ENCODE data around the gene NME4. TPM values are rescaled to one million over a fixed set of nuclear protein-coding genes. Genes with fewer than 3 reads are reported as not detected.
"Not testable (repeated sequence)": the region's sequence is repeated elsewhere in the genome, so short reads cannot be mapped to it uniquely, and the experiment has no call there.

The NME4 gene
- total RNA-seq, 1 experiment from 2014 or later = 140 TPM

DNA sequence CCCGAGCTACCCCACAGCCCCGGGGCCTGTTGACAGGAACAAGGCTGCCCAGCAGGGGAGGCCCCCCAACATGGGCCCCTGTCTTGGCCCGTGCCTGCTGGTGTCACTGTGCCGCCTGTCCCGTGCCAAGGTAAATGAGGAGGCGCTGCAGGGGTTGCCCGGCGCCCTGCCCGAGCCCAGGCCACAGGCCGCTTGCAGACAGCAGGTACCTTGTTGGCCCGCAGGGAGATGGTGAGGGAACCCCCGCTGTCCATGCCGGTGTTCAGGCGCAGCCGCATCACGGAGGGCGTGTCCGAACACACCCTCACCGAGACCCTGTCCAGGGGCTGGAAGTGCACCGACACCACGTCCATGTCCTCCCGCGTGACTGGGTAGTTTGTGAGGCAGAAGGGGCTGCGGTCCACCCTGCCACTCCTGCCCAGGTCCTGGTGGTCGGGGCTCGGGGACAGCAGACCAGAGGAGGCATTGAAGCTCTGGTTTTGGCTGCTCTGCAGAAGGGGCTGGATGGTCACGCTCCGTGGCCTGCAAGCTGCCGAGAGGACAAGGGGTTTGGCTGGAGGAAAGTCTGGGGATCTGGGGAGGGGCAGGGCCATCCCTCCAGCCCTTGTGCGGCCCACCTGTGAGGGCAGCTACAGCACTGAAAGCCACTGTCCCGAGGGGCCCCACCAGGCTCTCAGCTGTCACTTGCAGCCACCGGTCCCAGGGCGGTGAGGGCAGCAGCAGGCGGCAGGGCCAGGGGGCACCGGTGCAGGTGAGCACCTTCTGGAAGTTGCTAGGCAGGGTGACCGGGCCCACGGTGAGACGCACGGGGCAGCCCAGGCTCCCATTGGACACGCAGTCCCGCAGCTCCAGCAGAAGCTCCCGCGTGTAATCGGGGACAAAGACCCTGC, 20.8 kb upstream of the NME4 start:
- no peak for DNase-seq (ENCODE audit: low read depth)

DNA sequence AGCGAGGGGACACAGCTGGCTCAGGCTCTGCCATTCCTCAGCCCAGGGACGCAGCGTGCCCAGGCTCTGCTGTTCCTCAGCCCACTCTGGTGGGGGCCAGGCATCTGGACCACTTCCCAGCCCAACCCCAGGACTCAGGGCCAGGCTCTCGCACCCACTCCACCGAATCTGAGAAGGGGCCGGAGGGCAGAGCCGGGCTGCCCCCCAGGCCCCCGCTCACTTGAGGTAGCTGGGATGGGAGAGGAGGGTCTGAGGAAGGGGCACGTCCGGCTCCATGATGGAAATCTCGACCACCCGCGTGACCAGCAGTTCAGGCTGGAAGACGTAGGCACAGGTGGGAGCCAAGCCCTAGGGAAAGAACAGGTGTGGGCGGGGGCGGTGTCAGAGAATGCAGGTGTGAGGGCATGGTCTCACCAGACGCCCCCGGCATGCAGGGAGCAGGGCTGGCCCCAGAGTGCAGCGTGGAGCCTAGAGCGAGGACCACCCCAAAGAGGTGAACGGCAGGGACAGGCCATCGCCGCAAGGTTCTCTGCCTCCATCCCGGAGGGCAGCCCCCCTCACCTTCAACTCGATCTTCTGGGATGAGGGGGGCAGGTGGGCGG, 20.1 kb upstream of the NME4 start:
- no peak for DNase-seq (ENCODE audit: low read depth)

- no peak for DNase-seq (ENCODE audit: low read depth)
Measured at GRCh38 chr16:377419-377951, 19.5 kb upstream of the NME4 start.

DNA sequence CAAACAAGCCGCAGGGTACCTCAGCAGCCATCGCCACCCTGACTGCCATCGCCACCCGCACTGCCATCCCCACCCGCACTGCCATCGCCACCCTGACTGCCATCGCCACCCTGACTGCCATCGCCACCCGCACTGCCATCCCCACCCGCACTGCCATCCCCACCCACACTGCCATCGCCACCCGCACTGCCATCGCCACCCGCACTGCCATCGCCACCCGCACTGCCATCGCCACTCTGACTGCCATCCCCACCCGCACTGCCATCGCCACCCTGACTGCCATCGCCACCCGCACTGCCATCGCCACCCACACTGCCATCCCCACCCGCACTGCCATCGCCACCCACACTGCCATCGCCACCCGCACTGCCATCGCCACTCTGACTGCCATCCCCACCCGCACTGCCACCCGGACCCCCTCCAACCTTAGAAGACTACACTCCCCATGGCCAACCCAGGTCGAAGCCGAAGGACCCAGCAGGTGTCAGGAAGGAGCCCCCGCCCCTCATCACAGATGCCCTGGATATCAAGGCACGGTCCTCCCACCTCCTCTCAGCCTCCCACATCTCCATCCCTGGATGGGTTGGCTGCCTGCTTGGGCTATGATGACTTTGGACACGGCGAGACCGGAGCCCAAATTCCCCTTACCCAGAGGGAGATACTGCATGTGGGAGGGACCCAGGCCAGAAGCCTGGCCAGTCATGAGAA, 18.7 kb upstream of the NME4 start:
- not testable (repeated sequence) for DNase-seq (ENCODE audit: low read depth)

GRCh38 chr16:378821-379182, 18.2 kb upstream of the NME4 start:
- no peak for DNase-seq (ENCODE audit: low read depth)

GRCh38 chr16:379183-379960, 17.6 kb upstream of the NME4 start:
- DNase-seq (ENCODE audit: low read depth) = no peak

- no peak for DNase-seq (ENCODE audit: low read depth)
Measured at GRCh38 chr16:379961-380761, 16.8 kb upstream of the NME4 start.

- DNase-seq (ENCODE audit: low read depth) = no peak
Measured at GRCh38 chr16:380762-381011, 16.3 kb upstream of the NME4 start.

- DNase-seq (ENCODE audit: low read depth) = no peak
Measured at GRCh38 chr16:381012-381788, 15.8 kb upstream of the NME4 start.

- DNase-seq (ENCODE audit: low read depth) = no peak
Measured at GRCh38 chr16:381789-382717, 14.9 kb upstream of the NME4 start, which contains the start of gene PGAP6. Gene PGAP6 (minus strand): TSS chr16:381978. CDS start chr16:381821, 157 bp downstream.

DNA sequence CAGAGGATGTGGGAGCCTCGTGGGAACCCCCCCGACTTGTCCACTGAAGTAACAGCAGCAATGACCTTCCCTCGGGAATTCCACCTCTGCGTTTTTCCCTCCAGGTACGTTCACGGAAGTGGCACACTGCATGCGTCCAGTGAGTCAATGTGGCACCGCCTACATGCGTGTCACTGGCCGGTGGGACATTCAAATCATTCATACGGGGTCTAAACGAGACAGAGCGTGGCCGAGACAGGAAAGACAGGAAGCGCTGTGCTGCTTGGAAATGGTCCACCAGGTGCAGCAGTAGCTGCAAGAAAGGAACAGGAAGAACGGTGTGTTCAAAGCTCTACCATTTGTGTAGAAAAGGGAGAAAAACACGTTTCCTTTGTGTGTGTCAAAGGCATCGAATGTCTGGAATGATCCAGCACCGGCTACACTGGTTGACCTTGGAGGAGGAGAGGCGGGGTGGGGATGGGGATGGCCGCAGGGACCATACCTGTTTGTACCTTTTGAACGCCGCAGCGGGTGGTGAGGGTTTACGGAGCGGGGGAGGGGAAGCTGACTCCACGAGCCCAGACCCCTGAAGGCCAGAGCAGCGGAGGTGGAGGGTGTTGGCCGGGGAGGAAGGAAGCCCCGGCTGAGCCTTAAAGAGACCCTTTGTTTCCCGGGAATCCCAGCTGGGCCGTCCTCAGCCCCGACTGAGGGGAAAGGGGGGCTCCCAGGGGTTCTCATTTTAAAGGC, 13.5 kb upstream of the NME4 start:
- no peak for DNase-seq (ENCODE audit: low read depth)

DNA sequence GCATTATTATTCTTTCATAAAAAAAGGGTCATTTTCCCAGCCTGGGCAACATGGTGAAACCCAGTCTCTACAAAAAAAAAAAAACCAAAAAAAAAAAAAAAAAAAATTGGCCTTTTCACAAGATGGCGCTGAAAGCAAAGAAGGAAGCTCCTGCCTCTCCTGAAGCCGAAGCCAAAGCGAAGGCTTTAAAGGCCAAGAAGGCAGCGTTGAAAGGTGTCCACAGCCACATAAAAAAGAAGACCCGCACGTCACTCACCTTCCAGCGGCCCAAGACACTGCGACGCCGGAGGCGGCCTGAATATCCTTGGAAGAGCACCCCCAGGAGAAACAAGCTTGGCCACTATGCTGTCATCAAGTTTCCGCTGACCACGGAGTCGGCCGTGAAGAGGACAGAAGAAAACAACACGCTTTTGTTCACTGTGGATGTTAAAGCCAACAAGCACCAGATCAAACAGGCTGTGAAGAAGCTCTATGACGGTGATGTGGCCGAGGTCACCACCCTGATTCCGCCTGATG, 10.3 kb upstream of the NME4 start:
- DNase-seq (ENCODE audit: low read depth) = no peak

- DNase-seq (ENCODE audit: low read depth) = not testable (repeated sequence)
Measured at GRCh38 chr16:387761-388666, 9.0 kb upstream of the NME4 start.

- no peak for DNase-seq (ENCODE audit: low read depth)
Measured at GRCh38 chr16:389352-389751, 7.6 kb upstream of the NME4 start.

DNA sequence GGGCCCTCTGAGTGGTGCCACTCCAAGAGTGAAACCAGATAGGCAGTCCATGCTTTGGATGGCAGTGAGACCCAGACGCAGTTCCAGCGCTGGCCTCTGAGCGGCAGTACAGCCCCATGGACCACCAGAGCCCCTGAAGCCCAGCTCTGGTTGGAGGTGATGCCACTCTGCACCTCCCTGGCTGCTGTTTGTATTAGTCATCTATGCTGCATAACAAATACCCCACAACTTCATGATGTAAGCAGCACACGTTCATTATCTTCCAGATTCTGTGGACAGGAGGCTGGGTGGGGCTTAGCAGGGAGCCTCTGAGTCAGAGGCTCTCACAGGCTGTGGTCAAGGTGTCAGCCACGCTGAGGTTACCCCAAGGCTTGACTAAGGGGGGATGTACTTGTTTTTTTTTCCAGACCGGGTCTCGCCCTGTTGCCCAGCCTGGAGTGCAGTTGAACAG, 5.1 kb upstream of the NME4 start:
- peak; percentile 95 for DNase-seq (ENCODE audit: low read depth)

GRCh38 chr16:392450-393030, 4.5 kb upstream of the NME4 start:
- no peak for DNase-seq (ENCODE audit: low read depth)

Measured in HT1080 (cell line).